Stimulated activated CD4-positive, alpha-beta T cell treated with anti-CD3 and anti-CD28 coated beads, Interleukin-1b, Interleukin-23, amount 100 ng/mL, for 4 hours (primary cell): ENCODE data around the gene MME.
"Not testable (repeated sequence)": the region's sequence is repeated elsewhere in the genome, so short reads cannot be mapped to it uniquely, and the experiment has no call there.

Experiments used
- DNase-seq, 2 donors: peaks; one replicate each; pipeline ENCODE4 v3.0.0-alpha.2; 2020; ENCODE audit warnings: low read depth in 2 of 2

MME gene

GRCh38 chr3:155084567-155084966, 4.4 kb downstream of the MME start:
- DNase-seq = no peak

- DNase-seq = no peak
These were observed 5.9 kb downstream of the MME start for GRCh38 chr3:155086051-155086450.

GRCh38 chr3:155088706-155089345, 8.7 kb downstream of the MME start:
- no peak for DNase-seq

- DNase-seq = no peak
These were observed 9.4 kb downstream of the MME start for GRCh38 chr3:155089495-155089894.

GRCh38 chr3:155093261-155093660, 13.1 kb downstream of the MME start:
- no peak for DNase-seq

GRCh38 chr3:155096303-155097008, 16.3 kb downstream of the MME start:
- no peak for DNase-seq

- DNase-seq = no peak
These were observed 16.9 kb downstream of the MME start for GRCh38 chr3:155097009-155097349.

- DNase-seq = no peak
These were observed 21.3 kb downstream of the MME start for GRCh38 chr3:155101398-155101797.

- DNase-seq = no peak
These were observed 22.2 kb downstream of the MME start for GRCh38 chr3:155102329-155102728.

- DNase-seq = no peak
These were observed 23.6 kb downstream of the MME start for GRCh38 chr3:155103686-155104085.

- no peak for DNase-seq
These were observed 26.0 kb downstream of the MME start for GRCh38 chr3:155106119-155106518.

GRCh38 chr3:155110022-155110421, 29.9 kb downstream of the MME start:
- DNase-seq = no peak

- no peak for DNase-seq
These were observed 31.1 kb downstream of the MME start for GRCh38 chr3:155110996-155111901.

- no peak for DNase-seq
These were observed 31.9 kb downstream of the MME start for GRCh38 chr3:155111971-155112370.

GRCh38 chr3:155112661-155113389, 32.7 kb downstream of the MME start:
- DNase-seq = no peak

- not testable (repeated sequence) for DNase-seq
These were observed 44.6 kb downstream of the MME start for GRCh38 chr3:155124745-155125144.

- DNase-seq = no peak
These were observed 49.3 kb downstream of the MME start for GRCh38 chr3:155129396-155129795.

GRCh38 chr3:155130001-155130400, 49.9 kb downstream of the MME start:
- no peak for DNase-seq

GRCh38 chr3:155131104-155131503, 51.0 kb downstream of the MME start:
- DNase-seq = no peak

GRCh38 chr3:155134311-155134710, 54.2 kb downstream of the MME start:
- not testable (repeated sequence) for DNase-seq

- DNase-seq = no peak
These were observed 54.9 kb downstream of the MME start for GRCh38 chr3:155135003-155135402.

GRCh38 chr3:155138677-155139076, 58.6 kb downstream of the MME start:
- no peak for DNase-seq
